WTC11 (cell line): ENCODE data around the gene EMC1. TPM values are rescaled to one million over a fixed set of nuclear protein-coding genes. Genes with fewer than 3 reads are reported as not detected.

Experiments used
- ATAC-seq: fragments of 200-7000 bp; cut with Tn5 transposase; 2 replicates; pipeline ENCODE4 v1.10.0; 2021; ENCODE audit warnings: mild to moderate bottlenecking, moderate library complexity
- CTCF ChIA-PET: fragments of 300-600 bp; sonication (Branson Sonifier 250); formaldehyde crosslinking; loops from one replicate; lab custom pipeline; 2021; ENCODE audit warnings: antibody characterized with exemption; lab: Charles Lee
- POLR2A ChIA-PET: fragments of 350-600 bp; sonication (Branson Sonifier 250); formaldehyde crosslinking; loops from one replicate; lab custom pipeline; 2021; ENCODE audit warnings: antibody characterized with exemption; lab: Charles Lee
- DNase-seq: peaks from one replicate; pipeline ENCODE4 v3.0.0; 2021; ENCODE audit warnings: low spot score
- H3K27ac Mint-ChIP-seq: 2 replicates; pipeline ENCODE4 v1.8.0; 2021; ENCODE audit warnings: mixed read lengths
- H3K27me3 Mint-ChIP-seq: 2 replicates; pipeline ENCODE4 v1.8.0; 2021; ENCODE audit warnings: low read depth, mild to moderate bottlenecking, moderate library complexity, mixed read lengths
- H3K36me3 Mint-ChIP-seq: 2 replicates; pipeline ENCODE4 v1.8.0; 2021; ENCODE audit warnings: mixed read lengths
- H3K4me1 Mint-ChIP-seq: 2 replicates; pipeline ENCODE4 v1.8.0; 2022; ENCODE audit warnings: mixed read lengths
- H3K4me3 Mint-ChIP-seq: 2 replicates; pipeline ENCODE4 v1.8.0; 2021; ENCODE audit warnings: mild to moderate bottlenecking, moderate library complexity, mixed read lengths
- H3K9me3 Mint-ChIP-seq: 2 replicates; pipeline ENCODE4 v1.8.0; 2021; ENCODE audit warnings: mixed read lengths
- AFF4 ChIP-seq: sonication (generic); formaldehyde crosslinking; IDR thresholded peaks from 2 replicates; pipeline ENCODE4 v1.8.1; 2023; ENCODE audit warnings: mild to moderate bottlenecking, missing genetic modification reagents, borderline replicate concordance
- CREB1 ChIP-seq: sonication (generic); formaldehyde crosslinking; IDR thresholded peaks from 2 replicates; pipeline ENCODE4 v1.8.0; 2023; ENCODE audit warnings: mild to moderate bottlenecking, missing genetic modification reagents
- CREM ChIP-seq: sonication (generic); formaldehyde crosslinking; IDR thresholded peaks from 2 replicates; pipeline ENCODE4 v1.8.1; 2022; ENCODE audit warnings: mild to moderate bottlenecking, missing genetic modification reagents, moderate library complexity
- ELF4 ChIP-seq: sonication (generic); formaldehyde crosslinking; IDR thresholded peaks from 2 replicates; pipeline ENCODE4 v1.8.1; 2022; ENCODE audit warnings: low read depth, mild to moderate bottlenecking, moderate library complexity, missing genetic modification reagents
- MYBL2 ChIP-seq: sonication (generic); formaldehyde crosslinking; IDR thresholded peaks from 2 replicates; pipeline ENCODE4 v1.8.1; 2023; ENCODE audit warnings: mild to moderate bottlenecking, moderate library complexity, missing genetic modification reagents
- NR2C2 ChIP-seq: sonication (generic); formaldehyde crosslinking; IDR thresholded peaks from 2 replicates; pipeline ENCODE4 v1.8.0; 2022; ENCODE audit warnings: mild to moderate bottlenecking, missing genetic modification reagents
- OVOL2 ChIP-seq: fragments of 250-450 bp; sonication (Bioruptor Pico); IDR thresholded peaks from 2 replicates; pipeline ENCODE4 v1.9.0; 2021; ENCODE audit warnings: mild to moderate bottlenecking, borderline replicate concordance
- STAT6 ChIP-seq: sonication (generic); formaldehyde crosslinking; conservative IDR thresholded peaks from 2 replicates; pipeline ENCODE4 v1.8.1; 2023; ENCODE audit warnings: mild to moderate bottlenecking, low read depth, missing genetic modification reagents, moderate library complexity
- ZNF121 ChIP-seq: sonication (generic); formaldehyde crosslinking; IDR thresholded peaks from 2 replicates; pipeline ENCODE4 v1.8.0; 2023; ENCODE audit warnings: missing genetic modification reagents
- ZNF423 ChIP-seq: fragments of 250-450 bp; sonication (Bioruptor Pico); IDR thresholded peaks from 2 replicates; pipeline ENCODE4 v2.1.2; 2022; ENCODE audit warnings: mild to moderate bottlenecking, moderate library complexity
- ZNF425 ChIP-seq: fragments of 250-450 bp; sonication (Bioruptor Pico); conservative IDR thresholded peaks from 2 replicates; pipeline ENCODE4 v1.9.0; 2021; ENCODE audit warnings: mild to moderate bottlenecking
- ZNF532 ChIP-seq: fragments of 250-450 bp; sonication (Bioruptor Pico); IDR thresholded peaks from 2 replicates; pipeline ENCODE4 v1.9.0; 2021; ENCODE audit warnings: mild to moderate bottlenecking, borderline replicate concordance
- total RNA-seq: library from RNA; stranded (reverse); gene quantifications from 3 replicates; pipeline ENCODE4 v1.2.3, GENCODE V29; 2021
- TF ChIP-seq, protein P1 (sequence below): fragments of 250-450 bp; sonication (Bioruptor Pico); IDR thresholded peaks from 2 replicates; pipeline ENCODE4 v1.9.0; 2021; ENCODE audit warnings: mild to moderate bottlenecking
- TF ChIP-seq, protein P2 (sequence below): sonication (generic); formaldehyde crosslinking; IDR thresholded peaks from 2 replicates; pipeline ENCODE4 v1.8.1; 2023; ENCODE audit warnings: mild to moderate bottlenecking, missing genetic modification reagents
- TF ChIP-seq, protein P3 (sequence below): sonication (generic); formaldehyde crosslinking; IDR thresholded peaks from 2 replicates; pipeline ENCODE4 v1.8.0; 2023; ENCODE audit warnings: missing genetic modification reagents
- TF ChIP-seq, protein P4 (sequence below): sonication (generic); formaldehyde crosslinking; IDR thresholded peaks from 2 replicates; pipeline ENCODE4 v1.8.1; 2022; ENCODE audit warnings: mild to moderate bottlenecking, missing genetic modification reagents, moderate library complexity, borderline replicate concordance

EMC1 gene
- total RNA-seq, 1 experiment from 2014 or later, result 53.5 TPM

DNA sequence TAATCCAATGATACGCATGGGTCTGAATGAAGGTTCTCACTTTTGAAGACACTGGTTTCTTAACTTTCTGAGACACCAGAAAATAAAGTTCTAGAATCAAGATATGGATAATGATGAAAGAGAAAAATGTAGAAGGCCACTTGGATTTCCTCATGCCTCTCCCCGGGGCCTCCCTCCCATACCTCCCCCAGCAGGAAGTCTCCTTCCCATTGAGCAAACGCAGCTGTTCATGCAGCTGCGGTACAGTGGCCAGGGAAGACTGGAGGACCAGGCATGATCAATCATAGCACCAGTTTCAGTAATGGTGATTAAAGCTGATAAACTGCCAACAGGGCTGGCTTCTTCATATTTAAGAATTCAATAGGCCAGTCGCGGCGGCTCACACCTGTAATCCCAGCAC lies 30.3 kb downstream of the EMC1 start:
- Mint-ChIP-seq H3K27ac (no peak overlapping the region), H3K36me3 (peaks cover 85% of the 10 kb centered on the region), H3K27me3 (no peaks in the 10 kb centered on the region), H3K4me3 (no peak overlapping the region), H3K4me1 (no peaks in the 10 kb centered on the region), H3K9me3 (no peaks in the 10 kb centered on the region)
- TF ChIP-seq ZNF532 (no peak), ZNF423 (CRISPR knock-in tag) (no peak), CREM (CRISPR knock-in tag) (no peak), ZNF121 (CRISPR knock-in tag) (no peak), ZNF425 (CRISPR knock-in tag) (no peak), MYBL2 (CRISPR knock-in tag) (no peak), STAT6 (CRISPR knock-in tag) (no peak), OVOL2 (CRISPR knock-in tag) (no peak), NR2C2 (CRISPR knock-in tag) (no peak), ELF4 (CRISPR knock-in tag) (no peak), AFF4 (CRISPR knock-in tag) (no peak), CREB1 (no peak)
- TF ChIP-seq, protein P1, sequence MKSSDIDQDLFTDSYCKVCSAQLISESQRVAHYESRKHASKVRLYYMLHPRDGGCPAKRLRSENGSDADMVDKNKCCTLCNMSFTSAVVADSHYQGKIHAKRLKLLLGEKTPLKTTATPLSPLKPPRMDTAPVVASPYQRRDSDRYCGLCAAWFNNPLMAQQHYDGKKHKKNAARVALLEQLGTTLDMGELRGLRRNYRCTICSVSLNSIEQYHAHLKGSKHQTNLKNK (CRISPR knock-in tag), result no peak
- TF ChIP-seq, protein P2, sequence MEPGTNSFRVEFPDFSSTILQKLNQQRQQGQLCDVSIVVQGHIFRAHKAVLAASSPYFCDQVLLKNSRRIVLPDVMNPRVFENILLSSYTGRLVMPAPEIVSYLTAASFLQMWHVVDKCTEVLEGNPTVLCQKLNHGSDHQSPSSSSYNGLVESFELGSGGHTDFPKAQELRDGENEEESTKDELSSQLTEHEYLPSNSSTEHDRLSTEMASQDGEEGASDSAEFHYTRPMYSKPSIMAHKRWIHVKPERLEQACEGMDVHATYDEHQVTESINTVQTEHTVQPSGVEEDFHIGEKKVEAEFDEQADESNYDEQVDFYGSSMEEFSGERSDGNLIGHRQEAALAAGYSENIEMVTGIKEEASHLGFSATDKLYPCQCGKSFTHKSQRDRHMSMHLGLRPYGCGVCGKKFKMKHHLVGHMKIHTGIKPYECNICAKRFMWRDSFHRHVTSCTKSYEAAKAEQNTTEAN, result no peak
- TF ChIP-seq, protein P3, sequence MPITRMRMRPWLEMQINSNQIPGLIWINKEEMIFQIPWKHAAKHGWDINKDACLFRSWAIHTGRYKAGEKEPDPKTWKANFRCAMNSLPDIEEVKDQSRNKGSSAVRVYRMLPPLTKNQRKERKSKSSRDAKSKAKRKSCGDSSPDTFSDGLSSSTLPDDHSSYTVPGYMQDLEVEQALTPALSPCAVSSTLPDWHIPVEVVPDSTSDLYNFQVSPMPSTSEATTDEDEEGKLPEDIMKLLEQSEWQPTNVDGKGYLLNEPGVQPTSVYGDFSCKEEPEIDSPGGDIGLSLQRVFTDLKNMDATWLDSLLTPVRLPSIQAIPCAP (CRISPR knock-in tag), result no peak
- TF ChIP-seq, protein P4, sequence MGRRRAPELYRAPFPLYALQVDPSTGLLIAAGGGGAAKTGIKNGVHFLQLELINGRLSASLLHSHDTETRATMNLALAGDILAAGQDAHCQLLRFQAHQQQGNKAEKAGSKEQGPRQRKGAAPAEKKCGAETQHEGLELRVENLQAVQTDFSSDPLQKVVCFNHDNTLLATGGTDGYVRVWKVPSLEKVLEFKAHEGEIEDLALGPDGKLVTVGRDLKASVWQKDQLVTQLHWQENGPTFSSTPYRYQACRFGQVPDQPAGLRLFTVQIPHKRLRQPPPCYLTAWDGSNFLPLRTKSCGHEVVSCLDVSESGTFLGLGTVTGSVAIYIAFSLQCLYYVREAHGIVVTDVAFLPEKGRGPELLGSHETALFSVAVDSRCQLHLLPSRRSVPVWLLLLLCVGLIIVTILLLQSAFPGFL (CRISPR knock-in tag), result no peak
- ATAC-seq (no peak), DNase-seq (no peak)
- POLR2A ChIA-PET, result no interaction called here
- CTCF ChIA-PET, result no interaction called here
